K562 (cell line): ENCODE measurements around the gene TMEM87B. TPM values are rescaled to one million over a fixed set of nuclear protein-coding genes. Genes with fewer than 3 reads are reported as not detected.
A peak's percentile ranks its signal among the peaks of the same experiment; 100 is the strongest.

Source experiments
- BRCA1 ChIP-seq, 2 experiments: fragments of 450-650 bp in 1 of 2; sonication (generic) in 1 of 2; formaldehyde crosslinking in 1 of 2; IDR thresholded peaks; 2 replicates each; pipeline versions ENCODE4 v1.5.0 to v1.6.1; 2017 to 2020; ENCODE audit warnings: mild to moderate bottlenecking in 1 of 2, missing genetic modification reagents in 1 of 2
- FOSL1 ChIP-seq: fragments of 200-800 bp; sonication (Bioruptor generic); conservative IDR thresholded peaks from 2 replicates; pipeline ENCODE4 v1.6.1; 2016; ENCODE audit warnings: missing genetic modification characterization, missing compliant biosample characterization
- MGA ChIP-seq: fragments of 450-650 bp; IDR thresholded peaks from 2 replicates; pipeline ENCODE4 v1.6.1; 2016; ENCODE audit warnings: mild to moderate bottlenecking, moderate library complexity
- RBBP5 ChIP-seq: fragments of 200-600 bp; sonication (generic); IDR thresholded peaks from 2 replicates; pipeline ENCODE4 v1.6.1; 2012; ENCODE audit warnings: borderline replicate concordance, mild to moderate bottlenecking, low read length, control low read depth, inconsistent platforms; ENCODE audit not compliant: insufficient read depth, poor library complexity, severe bottlenecking
- SMARCB1 ChIP-seq: IDR thresholded peaks from 2 replicates; pipeline ENCODE4 v1.6.1; 2011; ENCODE audit warnings: improper control_type of control experiment, low read depth; ENCODE audit not compliant: insufficient read length
- SMARCE1 ChIP-seq: fragments of 450-650 bp; IDR thresholded peaks from 2 replicates; pipeline ENCODE4 v1.7.1; 2016; ENCODE audit warnings: mild to moderate bottlenecking
- TCFL5 ChIP-seq: fragments of 250-450 bp; sonication (Bioruptor Pico); conservative IDR thresholded peaks from 2 replicates; pipeline ENCODE4 v1.6.1; 2021; ENCODE audit warnings: mild to moderate bottlenecking, moderate library complexity, matching md5 sums
- ZBTB11 ChIP-seq, 3 experiments: fragments of 200-800 bp in 1 of 3; fragments of 250-450 bp in 1 of 3; fragments of 450-650 bp in 1 of 3; sonication (Bioruptor Pico) in 1 of 3; sonication (Bioruptor generic) in 1 of 3; formaldehyde crosslinking in 1 of 3; IDR thresholded peaks; 2 replicates each; pipeline versions ENCODE4 v1.6.1 to v1.8.0; 2016 to 2022; ENCODE audit warnings: mild to moderate bottlenecking in 2 of 3, missing genetic modification characterization in 2 of 3, missing compliant biosample characterization in 1 of 3, moderate library complexity in 1 of 3
- ZNF24 ChIP-seq: fragments of 450-650 bp; IDR thresholded peaks from 2 replicates; pipeline ENCODE4 v1.6.1; 2016
- polyA plus RNA-seq, 8 experiments: library from polyadenylated mRNA; depleted of rRNA in 4 of 8; stranded (reverse) in 5 of 8; unstranded in 3 of 8; fragments of >200 nt; fragmentation: Nextera tagmentation in 2 of 8; fragmentation: Illumina TruSeq in 1 of 8; extraction: Ambion mirVana in 2 of 8; extraction: Trizol in 1 of 8; gene quantifications; 2 replicates each; pipeline versions ENCODE4 v1.2.1 to v1.2.3, GENCODE V29; 2011 to 2014; ENCODE audit warnings: inconsistent platforms in 1 of 8, missing spikeins in 1 of 8
- total RNA-seq, 7 experiments: library from RNA; depleted of rRNA in 6 of 7; stranded (reverse); fragments of >200 nt in 6 of 7; fragmentation: Illumina TruSeq in 2 of 7; extraction: Trizol in 2 of 7; gene quantifications; 2 replicates each; pipeline versions ENCODE4 v1.2.1 to v1.2.3, GENCODE V29; 2011 to 2021; ENCODE audit warnings: low replicate concordance in 1 of 7

The TMEM87B gene
- total and polyA plus RNA-seq, 9 of the 15 experiments (the other 6 are each of a cell fraction or from before 2014, with no cell fraction given) = 3.7 to 17.1 (median 11.0) TPM

- 0 out of 6 replicates have a peak, but pooled peaks of 1 of the 3 experiments have one; percentile 7 for TF ChIP-seq ZBTB11 (CRISPR knock-in tag; IDR thresholded peaks at IDR 0.05)
- TF ChIP-seq RBBP5 = peak; percentile 65
- no peak for TF ChIP-seq ZNF24
- TF ChIP-seq SMARCE1 = peak; percentile 83
- TF ChIP-seq FOSL1 (tag) = peak; percentile 96
- TF ChIP-seq SMARCB1 = no peak
- TF ChIP-seq BRCA1 (IDR thresholded peaks at IDR 0.05) = no peak
- TF ChIP-seq BRCA1 (CRISPR knock-in tag; IDR thresholded peaks at IDR 0.05) = no peak
- no peak for TF ChIP-seq TCFL5 (CRISPR knock-in tag)
- TF ChIP-seq MGA = no peak
Measured at GRCh38 chr2:112055730-112056625, 909 bp downstream of the TMEM87B start (continued).
